Measurements from ENCODE around the gene SLC35E3.

Gene SLC35E3

DNA sequence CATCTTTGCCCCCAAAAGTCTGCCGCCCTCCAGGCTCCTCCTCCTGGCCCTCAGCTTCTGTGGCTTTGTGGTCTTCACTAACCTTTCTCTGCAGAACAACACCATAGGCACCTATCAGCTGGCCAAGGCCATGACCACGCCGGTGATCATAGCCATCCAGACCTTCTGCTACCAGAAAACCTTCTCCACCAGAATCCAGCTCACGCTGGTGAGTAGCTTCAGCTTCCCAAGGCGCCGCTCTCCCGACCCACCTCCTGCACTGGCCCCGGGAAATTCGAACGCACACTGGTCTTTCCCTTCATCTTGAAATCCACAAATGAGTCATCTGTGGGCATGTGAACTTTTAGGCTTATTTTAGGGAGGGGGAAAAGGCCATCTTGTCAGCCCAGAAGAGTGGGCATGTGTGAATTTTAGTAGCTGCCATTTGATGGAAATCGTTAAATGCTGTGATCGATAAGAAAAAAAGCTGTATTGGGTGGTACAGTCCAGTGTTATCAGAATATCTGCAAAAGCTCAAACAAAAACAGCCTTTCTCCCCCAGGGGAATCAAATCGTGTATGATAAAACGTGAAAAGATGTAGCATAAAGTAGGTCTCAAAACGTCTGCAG lies 700 bp downstream of the SLC35E3 start:
- no peak for TF ChIP-seq CTCF (IDR thresholded peaks at IDR 0.05; ENCODE audit: extremely low read depth, missing control alignments)
- peak; percentile 53 for DNase-seq (ENCODE audit: low spot score)

GRCh38 chr12:68749443-68749842 lies 3.5 kb downstream of the SLC35E3 start:
- TF ChIP-seq CTCF (IDR thresholded peaks at IDR 0.05; ENCODE audit: extremely low read depth, missing control alignments), result no peak
- no peak for DNase-seq (ENCODE audit: low spot score)

- DNase-seq (ENCODE audit: low spot score), result no peak
- no peak for TF ChIP-seq CTCF (IDR thresholded peaks at IDR 0.05; ENCODE audit: extremely low read depth, missing control alignments)
Measured at GRCh38 chr12:68749861-68750260, 3.9 kb downstream of the SLC35E3 start.

DNA sequence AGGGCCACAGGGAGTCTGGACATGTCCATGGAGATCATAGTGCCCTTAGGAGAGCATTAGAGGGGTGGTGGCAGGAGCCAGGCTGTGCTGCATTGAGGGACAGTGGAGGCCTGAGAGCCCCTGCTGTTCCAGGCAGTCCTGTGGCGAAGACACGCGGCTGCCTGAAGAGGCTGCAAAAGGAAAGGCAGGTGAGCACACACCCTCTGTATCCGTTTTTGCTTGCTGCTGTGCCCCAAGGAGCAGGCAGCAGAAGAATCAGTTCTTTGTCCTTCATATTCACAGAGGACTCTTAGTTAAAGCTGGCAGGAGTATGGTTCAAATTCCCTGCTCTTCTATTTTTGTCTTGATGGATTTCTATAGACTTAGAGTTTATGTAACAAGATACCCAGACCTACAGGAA lies 4.5 kb downstream of the SLC35E3 start:
- DNase-seq (ENCODE audit: low spot score), result no peak
- no peak for TF ChIP-seq CTCF (IDR thresholded peaks at IDR 0.05; ENCODE audit: extremely low read depth, missing control alignments)

GRCh38 chr12:68755536-68756243 lies 9.7 kb downstream of the SLC35E3 start:
- no peak for TF ChIP-seq CTCF (IDR thresholded peaks at IDR 0.05; ENCODE audit: extremely low read depth, missing control alignments)
- DNase-seq (ENCODE audit: low spot score), result no peak

GRCh38 chr12:68759852-68760251 lies 13.9 kb downstream of the SLC35E3 start:
- no peak for DNase-seq (ENCODE audit: low spot score)
- TF ChIP-seq CTCF (IDR thresholded peaks at IDR 0.05; ENCODE audit: extremely low read depth, missing control alignments), result no peak

GRCh38 chr12:68760806-68761441 lies 14.9 kb downstream of the SLC35E3 start:
- DNase-seq (ENCODE audit: low spot score), result no peak
- TF ChIP-seq CTCF (IDR thresholded peaks at IDR 0.05; ENCODE audit: extremely low read depth, missing control alignments), result no peak

Data from GM20000 (cell line).